Natural killer cell (primary cell): ENCODE results near the gene ANK2. TPM values are rescaled to one million over a fixed set of nuclear protein-coding genes. Genes with fewer than 3 reads are reported as not detected.
"Not testable (repeated sequence)": the region's sequence is repeated elsewhere in the genome, so short reads cannot be mapped to it uniquely, and the experiment has no call there.

Experiments used
- ATAC-seq, 3 donors: fragments of 150-1000 bp in 2 of 3; fragments of 200-7000 bp in 1 of 3; cut with Tn5 transposase; 1 replicate in 1 of 3; 2 replicates in 2 of 3; pipeline ENCODE4 v1.10.0; 2021; ENCODE audit warnings: mild to moderate bottlenecking in 2 of 3, moderate library complexity in 2 of 3
- DNase-seq, 2 donors: peaks; one replicate each; pipeline versions ENCODE4 v3.0.0 to v3.0.0-alpha.2; 2013 to 2021; ENCODE audit warnings: mixed read lengths in 1 of 2
- H3K27ac ChIP-seq: one replicate; pipeline ENCODE4 v1.5.1; 2013; ENCODE audit warnings: mild to moderate bottlenecking, low read length
- H3K27me3 ChIP-seq: one replicate; pipeline ENCODE4 v1.6.1; 2013; ENCODE audit warnings: low read length; ENCODE audit not compliant: control insufficient read depth, insufficient read depth
- H3K36me3 ChIP-seq: one replicate; pipeline ENCODE4 v1.6.1; 2013; ENCODE audit warnings: low read length; ENCODE audit not compliant: control insufficient read depth, insufficient read depth
- H3K4me1 ChIP-seq: one replicate; pipeline ENCODE4 v1.6.1; 2013; ENCODE audit warnings: low read length; ENCODE audit not compliant: control insufficient read depth, insufficient read depth
- H3K4me3 ChIP-seq: one replicate; pipeline ENCODE4 v1.5.1; 2013; ENCODE audit warnings: low read length
- H3K9me3 ChIP-seq: one replicate; pipeline ENCODE4 v1.6.1; 2013; ENCODE audit warnings: low read length; ENCODE audit not compliant: control insufficient read depth, insufficient read depth
- H3K27ac Mint-ChIP-seq, 2 donors: one replicate each; pipeline ENCODE4 v1.8.0; 2022; ENCODE audit warnings: mild to moderate bottlenecking in 2 of 2, mixed read lengths in 2 of 2, moderate library complexity in 1 of 2
- H3K27me3 Mint-ChIP-seq, 2 donors: one replicate each; pipeline ENCODE4 v1.8.0; 2022; ENCODE audit warnings: low read depth in 2 of 2, mixed read lengths in 2 of 2
- H3K36me3 Mint-ChIP-seq: one replicate; pipeline ENCODE4 v1.8.0; 2022; ENCODE audit warnings: mixed read lengths
- H3K4me1 Mint-ChIP-seq, 2 donors: one replicate each; pipeline ENCODE4 v1.8.0; 2022; ENCODE audit warnings: mixed read lengths in 2 of 2
- H3K4me3 Mint-ChIP-seq: one replicate; pipeline ENCODE4 v1.8.0; 2022; ENCODE audit warnings: mild to moderate bottlenecking, moderate library complexity, mixed read lengths
- H3K9me3 Mint-ChIP-seq, 2 donors: one replicate each; pipeline ENCODE4 v1.8.0; 2022; ENCODE audit warnings: mixed read lengths in 2 of 2
- CTCF ChIP-seq: fragments of 200-600 bp; IDR thresholded peaks from one replicate; pipeline ENCODE4 v1.8.0; 2022; ENCODE audit warnings: antibody characterized with exemption
- WGBS: methylation state at CpG from one replicate; pipeline ENCODE4 v1.1.7; 2013; ENCODE audit warnings: missing lambda C conversion rate; ENCODE audit not compliant: insufficient coverage; 5-methylcytosine and 5-hydroxymethylcytosine counted together
- intact Hi-C: fragments of 100-400 bp; cut with micrococcal nuclease; formaldehyde crosslinking; loops from one replicate; pipeline ENCODE4 v1.14.2; 2022
- total RNA-seq, 4 donors: library from RNA; stranded (reverse); fragments of 120-200 nt in 1 of 4; gene quantifications; one replicate each; pipeline versions ENCODE4 v1.2.3 to v1.2.4, GENCODE V29; 2013 to 2022

Gene ANK2
- total RNA-seq, 3 donors from 2014 or later (not counting 1 experiment from before 2014, with no cell fraction given), result 0.05 TPM; not detected in 2

GRCh38 chr4:113064244-113064643 is 14.8 kb downstream of the ANK2 start:
- H3K27me3 ChIP-seq, result no peaks in the 10 kb centered on the region
- Mint-ChIP-seq H3K4me3 (no peak overlapping the region), H3K27me3 (no peaks in the 10 kb centered on the region), H3K4me1 (no peaks in the 10 kb centered on the region), H3K36me3 (no peaks in the 10 kb centered on the region), H3K27ac (no peak overlapping the region), H3K9me3 (peaks cover 2 to 3% of the 10 kb centered on the region in 2 donors)
- ATAC-seq, result no peak
- H3K36me3 ChIP-seq, result no peaks in the 10 kb centered on the region
- no peaks in the 10 kb centered on the region for H3K4me1 ChIP-seq
- H3K9me3 ChIP-seq, result no peaks in the 10 kb centered on the region
- DNase-seq, result no peak
- no peak for TF ChIP-seq CTCF
- WGBS, result 59% methylated on average over 5 of the region's 5 CpGs
- intact Hi-C loops, result no loop called here
- H3K4me3 ChIP-seq, result no peak overlapping the region
- H3K27ac ChIP-seq, result no peak overlapping the region

GRCh38 chr4:113065629-113066028 is 16.2 kb downstream of the ANK2 start:
- Mint-ChIP-seq H3K36me3 (no peaks in the 10 kb centered on the region), H3K27ac (no peak overlapping the region), H3K4me1 (no peaks in the 10 kb centered on the region), H3K9me3 (peaks cover 2 to 6% of the 10 kb centered on the region in 2 donors), H3K4me3 (no peak overlapping the region), H3K27me3 (no peaks in the 10 kb centered on the region)
- intact Hi-C loops, result no loop called here
- no peak for TF ChIP-seq CTCF
- no peaks in the 10 kb centered on the region for H3K36me3 ChIP-seq
- H3K9me3 ChIP-seq, result no peaks in the 10 kb centered on the region
- H3K27ac ChIP-seq, result no peak overlapping the region
- no peak overlapping the region for H3K4me3 ChIP-seq
- ATAC-seq (no peak), DNase-seq (no peak)
- no peaks in the 10 kb centered on the region for H3K4me1 ChIP-seq
- WGBS, result 83% methylated on average over 3 of the region's 3 CpGs
- no peaks in the 10 kb centered on the region for H3K27me3 ChIP-seq

- H3K27ac Mint-ChIP-seq, intact Hi-C loops, H3K4me1 ChIP-seq, H3K27ac ChIP-seq, DNase-seq, H3K4me1 Mint-ChIP-seq, H3K9me3 Mint-ChIP-seq, H3K27me3 ChIP-seq, H3K9me3 ChIP-seq, H3K4me3 ChIP-seq, H3K27me3 Mint-ChIP-seq, H3K36me3 ChIP-seq, ATAC-seq, H3K4me3 Mint-ChIP-seq, H3K36me3 Mint-ChIP-seq: not testable (repeated sequence)
- WGBS, result 90% methylated on average over 3 of the region's 3 CpGs
Observed at GRCh38 chr4:113068771-113069170, 19.3 kb downstream of the ANK2 start.

DNA sequence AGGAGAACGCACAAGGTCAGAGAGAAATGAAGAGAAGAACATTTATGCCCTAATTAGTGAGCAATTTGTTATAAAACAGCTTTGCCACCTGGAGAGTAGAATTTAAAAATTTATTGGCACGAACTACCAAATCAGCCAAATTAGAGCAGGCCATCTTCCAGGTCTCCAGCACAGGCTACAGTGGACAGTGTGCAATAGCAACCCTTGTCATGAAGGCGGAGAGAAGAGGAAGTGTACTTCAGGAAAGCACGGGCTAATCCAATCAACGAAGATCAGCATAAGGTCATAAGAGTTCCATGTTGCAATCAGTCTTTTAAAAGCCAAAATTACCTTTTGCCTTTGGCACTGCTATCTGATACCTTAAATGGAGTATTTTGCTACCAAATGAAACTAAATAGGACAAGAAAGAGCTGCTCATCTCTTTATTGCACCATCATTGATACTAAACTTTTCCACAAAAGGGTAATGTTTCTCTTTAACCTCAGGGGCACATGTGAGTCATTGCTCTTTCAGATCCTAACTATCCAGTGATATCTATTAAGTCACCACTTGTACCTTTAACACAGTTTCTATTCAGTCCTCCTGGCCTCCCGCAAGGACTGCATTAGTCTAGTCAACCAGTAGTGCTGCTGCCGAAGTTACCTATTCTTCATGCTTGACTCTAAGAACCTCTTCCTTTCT is 19.9 kb downstream of the ANK2 start:
- ATAC-seq (no peak), DNase-seq (no peak)
- Mint-ChIP-seq H3K4me3 (no peak overlapping the region), H3K9me3 (peaks cover 2 to 6% of the 10 kb centered on the region in 2 donors), H3K27ac (no peak overlapping the region), H3K36me3 (no peaks in the 10 kb centered on the region), H3K4me1 (no peaks in the 10 kb centered on the region), H3K27me3 (no peaks in the 10 kb centered on the region)
- Histone ChIP-seq H3K9me3 (no peaks in the 10 kb centered on the region), H3K4me3 (no peak overlapping the region), H3K4me1 (no peaks in the 10 kb centered on the region), H3K36me3 (no peaks in the 10 kb centered on the region), H3K27me3 (no peaks in the 10 kb centered on the region), H3K27ac (no peak overlapping the region)
- intact Hi-C loops, result no loop called here
- no peak for TF ChIP-seq CTCF
- 88% methylated on average over 7 of the region's 7 CpGs for WGBS
